HS-27A (cell line): Measurements from ENCODE around the gene FAM83D.

Source experiments
- DNase-seq: peaks from one replicate; pipeline ENCODE4 v3.0.0-alpha.2; 2012; ENCODE audit warnings: low read depth, missing footprints

The FAM83D gene

GRCh38 chr20:38926142-38926933 is at the start of gene FAM83D:
Gene FAM83D (plus strand): TSS chr20:38926417. CDS start chr20:38926443, 26 bp downstream.
- DNase-seq: peak; percentile 95

- DNase-seq: no peak
These were observed 48.7 kb upstream of the FAM83D start for GRCh38 chr20:38877483-38877882.

- no peak for DNase-seq
These were observed 47.4 kb upstream of the FAM83D start for GRCh38 chr20:38878866-38879265.

- DNase-seq: no peak
These were observed 45.1 kb upstream of the FAM83D start for GRCh38 chr20:38880952-38881735.

- DNase-seq: no peak
These were observed 44.3 kb upstream of the FAM83D start for GRCh38 chr20:38881806-38882440.

GRCh38 chr20:38882600-38882999 is 43.6 kb upstream of the FAM83D start:
- DNase-seq: no peak

GRCh38 chr20:38883081-38883980 is 42.9 kb upstream of the FAM83D start:
- DNase-seq: no peak

- no peak for DNase-seq
These were observed 42.1 kb upstream of the FAM83D start for GRCh38 chr20:38883981-38884733.

GRCh38 chr20:38885357-38885756 is 40.9 kb upstream of the FAM83D start:
- no peak for DNase-seq

GRCh38 chr20:38888059-38888831 is 38.0 kb upstream of the FAM83D start:
- DNase-seq: no peak

- no peak for DNase-seq
These were observed 37.2 kb upstream of the FAM83D start for GRCh38 chr20:38889050-38889449.

- no peak for DNase-seq
These were observed 36.3 kb upstream of the FAM83D start for GRCh38 chr20:38889792-38890496.

GRCh38 chr20:38890497-38890818 is 35.8 kb upstream of the FAM83D start:
- no peak for DNase-seq

- DNase-seq: no peak
These were observed 33.9 kb upstream of the FAM83D start for GRCh38 chr20:38892091-38892981.

- DNase-seq: no peak
These were observed 33.1 kb upstream of the FAM83D start for GRCh38 chr20:38893056-38893564.

- DNase-seq: no peak
These were observed 32.6 kb upstream of the FAM83D start for GRCh38 chr20:38893565-38894090.

GRCh38 chr20:38894091-38894847 is 31.9 kb upstream of the FAM83D start:
- DNase-seq: no peak
